Suprapubic skin (tissue), 3 donors: ENCODE measurements around the gene MSH4.
"Not testable (repeated sequence)": the region's sequence is repeated elsewhere in the genome, so short reads cannot be mapped to it uniquely, and the experiment has no call there.

Experiments used
- CTCF ChIP-seq, 2 donors: fragments of 200-600 bp in 1 of 2; fragments of 450-650 bp in 1 of 2; sonication (generic) in 1 of 2; IDR thresholded peaks; one replicate each; pipeline ENCODE4 v1.5.1; 2016 to 2019; ENCODE audit warnings: antibody characterized with exemption in 2 of 2, mild to moderate bottlenecking in 1 of 2, moderate library complexity in 1 of 2
- POLR2AphosphoS5 ChIP-seq, 3 donors: sonication (generic); formaldehyde crosslinking; IDR thresholded peaks; one replicate each; pipeline ENCODE4 v1.6.1; 2017; ENCODE audit warnings: antibody characterized with exemption in 3 of 3

- TF ChIP-seq CTCF, POLR2AphosphoS5 (IDR thresholded peaks at IDR 0.05): not testable (repeated sequence)
Observed at GRCh38 chr1:75801480-75801879, 4.8 kb downstream of the MSH4 start.
